Gastroesophageal sphincter (tissue), 4 donors: ENCODE measurements around the gene DICER1. TPM values are rescaled to one million over a fixed set of nuclear protein-coding genes. Genes with fewer than 3 reads are reported as not detected.
A peak's percentile ranks its signal among the peaks of the same experiment; 100 is the strongest.

Source experiments
- ATAC-seq: fragments of 150-250 bp; one replicate; pipeline ENCODE4 v1.9.1; 2016; ENCODE audit warnings: mild to moderate bottlenecking, moderate library complexity
- H3K27ac ChIP-seq, 4 donors: fragments of 200-600 bp; sonication (generic) in 3 of 4; 1 replicate in 3 of 4; 2 replicates in 1 of 4; pipeline ENCODE4 v1.5.1; 2016 to 2019
- H3K27me3 ChIP-seq: fragments of 200-600 bp; sonication (generic); one replicate; pipeline ENCODE4 v1.5.1; 2019
- H3K36me3 ChIP-seq, 2 donors: fragments of 200-600 bp; sonication (generic); one replicate each; pipeline ENCODE4 v1.5.1; 2019; ENCODE audit warnings: control low read depth in 1 of 2
- H3K4me1 ChIP-seq, 3 donors: fragments of 200-600 bp; sonication (generic); 1 replicate in 2 of 3; 2 replicates in 1 of 3; pipeline ENCODE4 v1.5.1; 2016 to 2019; ENCODE audit warnings: control low read depth in 2 of 3
- H3K4me3 ChIP-seq, 2 donors: fragments of 200-600 bp; sonication (generic); one replicate each; pipeline ENCODE4 v1.5.1; 2019; ENCODE audit warnings: mild to moderate bottlenecking in 1 of 2, moderate library complexity in 1 of 2
- H3K9me3 ChIP-seq, 3 donors: fragments of 200-600 bp; sonication (generic); one replicate each; pipeline ENCODE4 v1.5.1; 2017 to 2019; ENCODE audit warnings: control low read depth in 2 of 3
- CTCF ChIP-seq, 4 experiments: fragments of 200-600 bp in 2 of 4; fragments of 450-650 bp in 2 of 4; sonication (generic) in 1 of 4; IDR thresholded peaks; one replicate each; pipeline ENCODE4 v1.5.1; 2017 to 2019; ENCODE audit warnings: antibody characterized with exemption in 4 of 4, mild to moderate bottlenecking in 2 of 4, moderate library complexity in 2 of 4
- EP300 ChIP-seq: sonication (generic); formaldehyde crosslinking; IDR thresholded peaks from one replicate; pipeline ENCODE4 v1.6.1; 2017; ENCODE audit warnings: antibody characterized with exemption, mild to moderate bottlenecking
- POLR2A ChIP-seq, 2 donors: fragments of 450-650 bp; IDR thresholded peaks; one replicate each; pipeline ENCODE4 v1.6.1; 2017; ENCODE audit warnings: antibody characterized with exemption in 2 of 2, mild to moderate bottlenecking in 2 of 2, moderate library complexity in 1 of 2
- POLR2AphosphoS5 ChIP-seq: sonication (generic); formaldehyde crosslinking; IDR thresholded peaks from one replicate; pipeline ENCODE4 v1.6.1; 2017; ENCODE audit warnings: antibody characterized with exemption
- WGBS, 2 donors: methylation state at CpG; one replicate each; pipeline ENCODE4 v1.1.5; 2018; ENCODE audit warnings: low coverage in 1 of 2; 5-methylcytosine and 5-hydroxymethylcytosine counted together
- total RNA-seq, 4 donors: library from RNA; depleted of rRNA; stranded (reverse); fragments of >200 nt; gene quantifications; one replicate each; pipeline ENCODE4 v1.1.0, GENCODE V29; 2016

The DICER1 gene
- total RNA-seq, 4 donors from 2014 or later, result 57.5 to 74.9 (median 68.6) TPM

- Histone ChIP-seq H3K27me3 (no peaks in the 10 kb centered on the region), H3K4me3 (no peak overlapping the region), H3K4me1 (peaks cover 0 to 5% (median 0%) of the 10 kb centered on the region in 3 donors), H3K27ac (no peak overlapping the region), H3K9me3 (no peaks in the 10 kb centered on the region), H3K36me3 (no peaks in the 10 kb centered on the region)
- TF ChIP-seq POLR2A (IDR thresholded peaks at IDR 0.05) (no peak), EP300 (no peak), POLR2AphosphoS5 (no peak), CTCF (IDR thresholded peaks at IDR 0.05) (no peak)
- 81 to 96% methylated on average over 3 of the region's 3 CpGs for WGBS, 2 donors
- ATAC-seq, result no peak
Measured at GRCh38 chr14:95163666-95164065, 6.3 kb upstream of the DICER1 start.

GRCh38 chr14:95163132-95163531, 5.8 kb upstream of the DICER1 start:
- Histone ChIP-seq H3K4me3 (no peak overlapping the region), H3K4me1 (peaks cover 0 to 10% (median 3%) of the 10 kb centered on the region in 3 donors), H3K36me3 (no peaks in the 10 kb centered on the region), H3K27me3 (no peaks in the 10 kb centered on the region), H3K9me3 (no peaks in the 10 kb centered on the region), H3K27ac (no peak overlapping the region)
- no peak for TF ChIP-seq EP300
- WGBS, 2 donors, result 88 to 90% methylated on average over 2 of the region's 2 CpGs
- ATAC-seq, result no peak

- Histone ChIP-seq H3K4me3 (no peak overlapping the region), H3K27me3 (no peaks in the 10 kb centered on the region), H3K27ac (no peak overlapping the region), H3K9me3 (no peaks in the 10 kb centered on the region), H3K4me1 (peaks cover 0 to 12% (median 5%) of the 10 kb centered on the region in 3 donors), H3K36me3 (no peaks in the 10 kb centered on the region)
- ATAC-seq, result no peak
- WGBS, 2 donors, result 90% methylated on average over 2 of the region's 2 CpGs; no CpG with 5 or more reads in 1 of the 2 donors
- TF ChIP-seq CTCF (IDR thresholded peaks at IDR 0.05) (no peak), POLR2A (IDR thresholded peaks at IDR 0.05) (no peak), EP300 (no peak), POLR2AphosphoS5 (no peak)
Measured at GRCh38 chr14:95162641-95163040, 5.3 kb upstream of the DICER1 start.

GRCh38 chr14:95157048-95157326, 342 bp downstream of the DICER1 start:
- peak; percentile 56 for ATAC-seq
- peaks cover 5 to 55% (median 11%) of the 10 kb centered on the region in 3 donors for H3K4me1 ChIP-seq
- TF ChIP-seq CTCF (IDR thresholded peaks at IDR 0.05) (peak in 1 of 4 experiments; percentile 12), EP300 (no peak)
- no peaks in the 10 kb centered on the region for H3K36me3 ChIP-seq
- peak overlapping the region; percentile 80 to 97 (median 92) for H3K27ac ChIP-seq
- no CpG with 5 or more reads among the region's 50 CpGs for WGBS, 2 donors
- H3K27me3 ChIP-seq, result no peaks in the 10 kb centered on the region
- H3K9me3 ChIP-seq, result no peaks in the 10 kb centered on the region
- peak overlapping the region; percentile 62 to 91 for H3K4me3 ChIP-seq

- H3K4me3 ChIP-seq, result peak overlapping the region; percentile 62 to 91
- peak; percentile 34 for ATAC-seq
- peak overlapping the region; percentile 80 to 97 (median 92) for H3K27ac ChIP-seq
- H3K9me3 ChIP-seq, result no peaks in the 10 kb centered on the region
- 1 to 6% methylated on average over 8 of the region's 48 CpGs for WGBS, 2 donors
- TF ChIP-seq POLR2A (IDR thresholded peaks at IDR 0.05), result no peak
- TF ChIP-seq CTCF (IDR thresholded peaks at IDR 0.05), result no peak
- no peak for TF ChIP-seq POLR2AphosphoS5
- H3K36me3 ChIP-seq, result no peaks in the 10 kb centered on the region
- H3K27me3 ChIP-seq, result no peaks in the 10 kb centered on the region
- peaks cover 5 to 61% (median 15%) of the 10 kb centered on the region in 3 donors for H3K4me1 ChIP-seq
Measured at GRCh38 chr14:95156161-95157047, 925 bp downstream of the DICER1 start.
